Hepatocyte (in vitro differentiated cells): ENCODE results near the gene BAHCC1. TPM values are rescaled to one million over a fixed set of nuclear protein-coding genes. Genes with fewer than 3 reads are reported as not detected.

Experiments used
- DNase-seq: peaks from one replicate; pipeline ENCODE4 v3.0.0-alpha.2; 2016; ENCODE audit warnings: low spot score
- H2AFZ ChIP-seq: fragments of 200-600 bp; sonication (generic); 2 replicates; pipeline ENCODE4 v1.6.0; 2016; ENCODE audit warnings: antibody characterized with exemption, mild to moderate bottlenecking
- H3K27ac ChIP-seq: fragments of 200-600 bp; sonication (generic); 2 replicates; pipeline ENCODE4 v1.5.1; 2016; ENCODE audit warnings: mild to moderate bottlenecking
- H3K27me3 ChIP-seq: fragments of 200-600 bp; sonication (generic); 2 replicates; pipeline ENCODE4 v1.6.1; 2016
- H3K36me3 ChIP-seq: fragments of 200-600 bp; sonication (generic); replicated peaks from 2 replicates; pipeline ENCODE4 v1.5.1; 2016; ENCODE audit warnings: low read depth; ENCODE audit not compliant: insufficient read depth
- H3K4me1 ChIP-seq: fragments of 200-600 bp; sonication (generic); 2 replicates; pipeline ENCODE4 v1.5.1; 2016; ENCODE audit warnings: mild to moderate bottlenecking, moderate library complexity; ENCODE audit not compliant: insufficient read depth
- H3K4me2 ChIP-seq: fragments of 200-600 bp; sonication (generic); 2 replicates; pipeline ENCODE4 v1.6.0; 2016
- H3K4me3 ChIP-seq: fragments of 200-600 bp; sonication (generic); 2 replicates; pipeline ENCODE4 v1.5.1; 2016; ENCODE audit warnings: mild to moderate bottlenecking
- H3K79me2 ChIP-seq: fragments of 200-600 bp; sonication (generic); 2 replicates; pipeline ENCODE4 v1.6.0; 2017; ENCODE audit warnings: mild to moderate bottlenecking
- H3K9me2 ChIP-seq: fragments of 200-600 bp; sonication (generic); replicated peaks from 2 replicates; pipeline ENCODE4 v1.6.0; 2017; ENCODE audit warnings: mild to moderate bottlenecking; ENCODE audit not compliant: insufficient read depth
- H3K9me3 ChIP-seq: fragments of 200-600 bp; sonication (generic); 2 replicates; pipeline ENCODE4 v1.5.1; 2016; ENCODE audit warnings: low read depth, mild to moderate bottlenecking
- H4K20me1 ChIP-seq: fragments of 200-600 bp; sonication (generic); 2 replicates; pipeline ENCODE4 v1.6.0; 2016; ENCODE audit warnings: mild to moderate bottlenecking; ENCODE audit not compliant: insufficient read depth, poor library complexity, severe bottlenecking
- EZH2 ChIP-seq: fragments of 200-600 bp; sonication (generic); IDR thresholded peaks from 2 replicates; pipeline ENCODE4 v1.6.1; 2016; ENCODE audit warnings: antibody characterized with exemption, mild to moderate bottlenecking, borderline replicate concordance
- EZH2phosphoT487 ChIP-seq: fragments of 200-600 bp; sonication (generic); IDR thresholded peaks from one replicate; pipeline ENCODE4 v1.6.1; 2018; ENCODE audit warnings: antibody characterized with exemption, mild to moderate bottlenecking, low read depth, moderate library complexity; ENCODE audit not compliant: unreplicated experiment, severe bottlenecking
- WGBS: methylation state at CpG from one replicate; pipeline ENCODE4 v1.1.6; 2016; ENCODE audit warnings: low lambda C conversion rate; ENCODE audit errors: missing lambda C conversion rate; 5-methylcytosine and 5-hydroxymethylcytosine counted together
- polyA plus RNA-seq: library from polyadenylated mRNA; unstranded; fragments of >200 nt; fragmentation: Nextera tagmentation; extraction: Ambion mirVana; gene quantifications from 2 replicates; pipeline ENCODE4 v1.2.1, GENCODE V29; 2016
- total RNA-seq: library from RNA; depleted of rRNA; stranded (reverse); fragments of >200 nt; gene quantifications from 2 replicates; pipeline ENCODE4 v1.2.3, GENCODE V29; 2014
- TF ChIP-seq, protein P1 (sequence below): fragments of 200-600 bp; sonication (generic); IDR thresholded peaks from 2 replicates; pipeline ENCODE4 v1.5.1; 2016; ENCODE audit warnings: antibody characterized with exemption, mild to moderate bottlenecking; ENCODE audit not compliant: poor library complexity

The BAHCC1 gene
- total and polyA plus RNA-seq, 2 experiments from 2014 or later = 6.4 to 6.6 TPM

DNA sequence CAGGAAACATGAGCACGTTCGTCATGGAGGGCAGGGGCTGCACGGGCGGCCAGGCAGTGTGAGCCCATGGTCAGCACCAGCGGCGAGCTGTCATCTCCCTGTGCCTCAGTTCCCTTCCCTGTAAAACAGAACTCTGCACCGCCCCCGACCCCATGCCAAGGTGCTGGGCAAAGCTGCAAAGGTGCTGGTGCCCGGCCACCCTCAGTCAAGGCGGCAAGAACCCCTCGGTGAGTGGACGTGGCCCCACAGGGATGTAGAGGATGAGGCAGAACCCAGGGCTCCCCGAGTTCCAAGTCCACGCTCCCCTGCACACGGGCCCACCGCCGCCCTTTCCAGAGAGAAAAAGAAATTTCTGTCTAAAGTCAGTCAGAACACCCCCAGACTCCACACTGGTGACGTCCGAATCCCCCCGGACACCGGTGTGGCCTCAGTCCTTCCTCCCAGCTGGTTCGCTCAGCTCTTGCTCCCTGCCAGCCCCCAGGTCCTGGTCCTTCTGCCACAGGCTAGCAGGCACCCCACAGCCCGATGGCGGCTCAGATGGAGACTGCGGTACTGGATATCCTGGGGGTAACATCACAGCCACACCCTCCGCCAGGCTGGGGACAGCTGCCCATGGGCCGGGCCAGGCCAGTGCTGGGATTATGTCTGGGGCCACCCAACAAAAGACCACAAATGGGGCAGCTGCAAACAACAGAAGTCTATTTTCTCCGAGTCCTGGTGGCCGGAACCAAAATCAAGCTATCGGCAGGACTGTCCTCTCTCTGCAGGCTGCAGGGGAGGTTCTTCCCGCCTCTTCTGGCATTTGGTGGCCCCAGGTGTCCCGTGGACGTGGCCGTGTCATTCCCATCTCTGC, 14.4 kb upstream of the BAHCC1 start:
- H3K27me3 ChIP-seq = no peaks in the 10 kb centered on the region
- no peaks in the 10 kb centered on the region for H3K9me3 ChIP-seq
- no peak for DNase-seq
- no peaks in the 10 kb centered on the region for H3K79me2 ChIP-seq
- no peaks in the 10 kb centered on the region for H3K9me2 ChIP-seq
- 93% methylated on average over 33 of the region's 34 CpGs for WGBS
- TF ChIP-seq EZH2 (no peak), EZH2phosphoT487 (no peak)
- TF ChIP-seq, protein P1, sequence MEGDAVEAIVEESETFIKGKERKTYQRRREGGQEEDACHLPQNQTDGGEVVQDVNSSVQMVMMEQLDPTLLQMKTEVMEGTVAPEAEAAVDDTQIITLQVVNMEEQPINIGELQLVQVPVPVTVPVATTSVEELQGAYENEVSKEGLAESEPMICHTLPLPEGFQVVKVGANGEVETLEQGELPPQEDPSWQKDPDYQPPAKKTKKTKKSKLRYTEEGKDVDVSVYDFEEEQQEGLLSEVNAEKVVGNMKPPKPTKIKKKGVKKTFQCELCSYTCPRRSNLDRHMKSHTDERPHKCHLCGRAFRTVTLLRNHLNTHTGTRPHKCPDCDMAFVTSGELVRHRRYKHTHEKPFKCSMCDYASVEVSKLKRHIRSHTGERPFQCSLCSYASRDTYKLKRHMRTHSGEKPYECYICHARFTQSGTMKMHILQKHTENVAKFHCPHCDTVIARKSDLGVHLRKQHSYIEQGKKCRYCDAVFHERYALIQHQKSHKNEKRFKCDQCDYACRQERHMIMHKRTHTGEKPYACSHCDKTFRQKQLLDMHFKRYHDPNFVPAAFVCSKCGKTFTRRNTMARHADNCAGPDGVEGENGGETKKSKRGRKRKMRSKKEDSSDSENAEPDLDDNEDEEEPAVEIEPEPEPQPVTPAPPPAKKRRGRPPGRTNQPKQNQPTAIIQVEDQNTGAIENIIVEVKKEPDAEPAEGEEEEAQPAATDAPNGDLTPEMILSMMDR = no peak
- H3K4me3 ChIP-seq = no peak overlapping the region
- H2AFZ ChIP-seq = no peak overlapping the region
- no peak overlapping the region for H3K4me2 ChIP-seq
- no peak overlapping the region for H3K27ac ChIP-seq
- no peaks in the 10 kb centered on the region for H4K20me1 ChIP-seq
- no peaks in the 10 kb centered on the region for H3K36me3 ChIP-seq
- peaks cover 9% of the 10 kb centered on the region for H3K4me1 ChIP-seq

DNA sequence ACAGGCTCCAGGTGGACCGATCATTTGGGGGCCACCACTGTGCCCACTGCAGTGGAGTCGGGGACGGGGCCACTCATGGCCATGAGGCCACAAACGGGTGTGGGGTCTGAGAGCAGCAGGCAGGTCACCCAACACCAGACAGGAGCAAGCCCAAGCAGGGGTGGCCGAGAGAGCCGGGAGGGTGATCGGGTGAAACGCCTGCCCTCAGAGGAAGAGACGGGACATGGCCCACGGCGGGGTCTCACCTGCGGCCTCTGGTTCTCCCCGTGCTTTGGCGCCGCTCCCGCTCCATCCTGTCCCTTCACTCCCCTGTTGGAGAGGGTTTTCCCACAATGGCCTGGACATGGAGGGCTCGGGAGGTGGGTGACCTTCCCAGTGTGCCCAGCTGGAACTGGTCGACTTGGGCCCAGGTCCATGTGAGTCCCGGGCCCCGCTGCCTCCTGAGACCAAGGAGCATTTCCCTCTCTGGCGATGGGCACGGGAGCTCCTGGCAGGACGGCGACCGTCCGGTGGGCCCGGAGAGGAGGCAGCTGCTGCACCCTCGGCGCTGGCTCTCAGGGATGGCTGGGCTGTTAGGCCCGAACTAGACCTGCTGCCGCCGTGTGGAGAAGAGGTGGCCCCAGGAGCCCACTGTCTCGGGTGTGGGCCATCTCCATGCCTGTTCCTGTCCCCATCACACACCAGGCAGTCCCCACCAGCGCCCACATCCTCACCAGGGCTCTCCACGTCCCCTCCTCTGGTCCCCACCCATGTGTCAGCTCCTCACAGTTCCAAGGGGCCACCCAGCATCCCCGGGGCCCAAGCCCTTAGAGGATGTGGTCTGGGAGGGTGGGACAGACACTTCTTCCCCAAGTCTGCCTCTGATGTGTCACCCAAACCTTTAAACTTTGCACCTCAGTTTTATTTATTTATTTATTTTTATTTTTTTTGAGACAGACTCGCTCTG, 13.4 kb upstream of the BAHCC1 start:
- Histone ChIP-seq H3K4me1 (peaks cover 17% of the 10 kb centered on the region), H3K27ac (no peak overlapping the region), H3K79me2 (no peaks in the 10 kb centered on the region), H4K20me1 (no peaks in the 10 kb centered on the region), H2AFZ (no peak overlapping the region), H3K9me3 (no peaks in the 10 kb centered on the region), H3K27me3 (no peaks in the 10 kb centered on the region), H3K4me3 (no peak overlapping the region), H3K4me2 (no peak overlapping the region), H3K9me2 (no peaks in the 10 kb centered on the region), H3K36me3 (no peaks in the 10 kb centered on the region)
- WGBS = 93% methylated on average over 31 of the region's 37 CpGs
- TF ChIP-seq, protein P1 = no peak
- TF ChIP-seq EZH2phosphoT487 (no peak), EZH2 (no peak)
- no peak for DNase-seq

DNA sequence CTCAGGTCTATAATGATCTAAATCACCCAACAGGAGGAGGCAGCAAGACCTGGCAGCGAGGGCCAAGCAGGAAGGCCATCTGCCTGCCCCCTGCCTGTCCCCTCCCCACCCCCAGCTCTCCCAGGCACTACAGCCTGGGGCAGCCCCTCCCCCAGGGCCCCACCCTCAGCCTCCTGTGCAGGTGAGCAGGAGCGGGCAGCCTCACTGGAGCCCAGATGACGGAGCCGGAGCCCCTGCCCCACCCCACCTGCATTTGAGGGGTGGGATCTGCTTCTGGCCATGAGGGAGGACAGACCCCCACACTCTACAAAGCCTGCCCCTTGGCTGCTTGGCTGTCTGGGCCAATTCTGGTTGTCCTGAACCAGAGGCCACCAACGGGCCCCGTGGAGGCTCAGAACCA, 12.4 kb upstream of the BAHCC1 start:
- no peak overlapping the region for H3K27ac ChIP-seq
- H3K79me2 ChIP-seq = peaks cover 5% of the 10 kb centered on the region
- DNase-seq = no peak
- no peaks in the 10 kb centered on the region for H3K36me3 ChIP-seq
- H3K4me3 ChIP-seq = no peak overlapping the region
- no peaks in the 10 kb centered on the region for H3K27me3 ChIP-seq
- H3K4me1 ChIP-seq = peaks cover 20% of the 10 kb centered on the region
- H3K9me2 ChIP-seq = no peaks in the 10 kb centered on the region
- TF ChIP-seq EZH2phosphoT487 = no peak
- TF ChIP-seq, protein P1 = no peak
- H3K4me2 ChIP-seq = no peak overlapping the region
- no peak overlapping the region for H2AFZ ChIP-seq
- H4K20me1 ChIP-seq = no peaks in the 10 kb centered on the region
- WGBS = 93% methylated on average over 6 of the region's 6 CpGs
- no peaks in the 10 kb centered on the region for H3K9me3 ChIP-seq
